Spleen (tissue), 11 donors: ENCODE data around the gene NEURL1. TPM values are rescaled to one million over a fixed set of nuclear protein-coding genes. Genes with fewer than 3 reads are reported as not detected.

ENCODE experiments used
- DNase-seq: peaks from one replicate; pipeline ENCODE4 v3.0.0-alpha.2; 2020
- H3K27ac ChIP-seq, 8 donors: fragments of 200-600 bp; sonication (generic) in 7 of 8; 1 replicate in 4 of 8; 2 replicates in 4 of 8; pipeline versions ENCODE4 v1.5.0 to v1.8.0; 2016 to 2021; ENCODE audit warnings: inconsistent platforms in 4 of 8, mild to moderate bottlenecking in 4 of 8, moderate library complexity in 1 of 8
- H3K27me3 ChIP-seq, 7 donors: fragments of 200-600 bp; sonication (generic) in 6 of 7; replicated peaks in 1 of 7; 1 replicate in 4 of 7; 2 replicates in 3 of 7; pipeline versions ENCODE4 v1.5.0 to v1.8.0; 2016 to 2021; ENCODE audit warnings: inconsistent platforms in 3 of 7, mild to moderate bottlenecking in 1 of 7
- H3K36me3 ChIP-seq, 6 donors: fragments of 200-600 bp; sonication (generic) in 5 of 6; 1 replicate in 4 of 6; 2 replicates in 2 of 6; pipeline versions ENCODE4 v1.5.0 to v1.8.0; 2016 to 2021; ENCODE audit warnings: inconsistent platforms in 2 of 6
- H3K4me1 ChIP-seq, 6 donors: fragments of 200-600 bp; sonication (generic) in 5 of 6; 1 replicate in 3 of 6; 2 replicates in 3 of 6; pipeline versions ENCODE4 v1.5.0 to v1.8.0; 2016 to 2021; ENCODE audit warnings: inconsistent platforms in 3 of 6
- H3K4me3 ChIP-seq, 8 donors: fragments of 200-600 bp; sonication (generic) in 7 of 8; 1 replicate in 4 of 8; 2 replicates in 4 of 8; pipeline versions ENCODE4 v1.5.0 to v1.8.0; 2016 to 2021; ENCODE audit warnings: inconsistent platforms in 4 of 8, mild to moderate bottlenecking in 4 of 8, moderate library complexity in 2 of 8
- H3K9me3 ChIP-seq, 8 donors: fragments of 200-600 bp; sonication (generic) in 7 of 8; 1 replicate in 4 of 8; 2 replicates in 4 of 8; pipeline versions ENCODE4 v1.5.0 to v1.8.0; 2016 to 2021; ENCODE audit warnings: inconsistent platforms in 4 of 8
- CTCF ChIP-seq, 11 experiments: fragments of 200-600 bp in 7 of 11; fragments of 450-650 bp in 4 of 11; sonication (generic) in 4 of 11; IDR thresholded peaks in 8 of 11; conservative IDR thresholded peaks in 3 of 11; 1 replicate in 7 of 11; 2 replicates in 4 of 11; pipeline versions ENCODE4 v1.4.0 to v1.8.0; 2016 to 2021; ENCODE audit warnings: antibody characterized with exemption in 11 of 11, inconsistent platforms in 4 of 11, mild to moderate bottlenecking in 1 of 11
- POLR2A ChIP-seq, 3 donors: fragments of 450-650 bp; IDR thresholded peaks; one replicate each; pipeline ENCODE4 v1.5.1; 2017; ENCODE audit warnings: antibody characterized with exemption in 3 of 3, mild to moderate bottlenecking in 1 of 3
- POLR2AphosphoS5 ChIP-seq, 3 donors: sonication (generic); formaldehyde crosslinking; IDR thresholded peaks; one replicate each; pipeline ENCODE4 v1.5.1; 2017; ENCODE audit warnings: antibody characterized with exemption in 3 of 3
- WGBS, 5 donors: extraction: QIAGEN DNeasy Blood & Tissue Kit in 3 of 5; methylation state at CpG; one replicate each; pipeline versions ENCODE4 v1.1.5 to v1.1.7; 2013 to 2018; 5-methylcytosine and 5-hydroxymethylcytosine counted together
- intact Hi-C: fragments of 100-400 bp; cut with DNase I; formaldehyde crosslinking; loops from one replicate; pipeline ENCODE4 v1.15.0; 2023; ENCODE audit warnings: low total_unique reads
- polyA plus RNA-seq, 3 donors: library from polyadenylated mRNA; stranded (reverse); fragments of 200-250 nt; gene quantifications; one replicate each; pipeline ENCODE4 v1.2.1, GENCODE V29; 2013
- total RNA-seq, 7 donors: library from RNA; depleted of rRNA in 3 of 7; stranded (reverse); fragments of >200 nt in 3 of 7; fragmentation: NEBNext Ultra II Directional in 4 of 7; extraction: Animal tissue kit (Norgen Biotek cat#: 25700) in 4 of 7; gene quantifications; one replicate each; pipeline versions ENCODE4 v1.1.0 to v1.2.1, GENCODE V29; 2016 to 2021
- donor health status: healthy with polysubstance abuse.
- donor health status: DM: no; HTN: no; CAD: no; lungs with moderate emphysema.
- donor health status: DM: no; HTN: no; CAD: no.
- donor health status: Bipolar disorder and iron deficiency.
- donor health status: healthy.
- donor health status: DM: no; HTN: no; CAD: no.
- donor health status: DM: yes; HTN: yes; CAD: no.

The NEURL1 gene
- total and polyA plus RNA-seq, 10 donors = 0.43 to 3.6 (median 2.3) TPM

DNA sequence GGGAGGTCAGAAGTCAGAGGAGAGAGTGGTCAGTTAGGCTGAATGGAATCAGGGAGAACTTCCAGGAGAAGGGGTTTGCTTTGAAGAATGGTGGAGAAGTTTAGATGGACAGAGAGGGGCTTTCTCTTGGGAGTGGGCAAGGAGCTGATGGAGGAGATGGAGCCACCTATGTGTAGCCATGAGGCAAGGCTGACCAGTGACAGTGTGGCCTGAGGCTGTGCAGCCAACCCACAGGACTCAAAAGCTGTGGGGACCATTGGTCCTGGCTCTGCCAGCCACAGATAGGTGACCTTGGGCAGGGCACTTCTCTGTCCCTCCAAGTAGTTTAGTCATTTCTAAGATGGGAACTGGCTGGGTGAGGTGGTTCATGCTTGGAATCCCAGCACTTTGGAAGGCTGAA is 18.7 kb downstream of the NEURL1 start:
- H3K36me3 ChIP-seq = no peaks in the 10 kb centered on the region
- peak; percentile 36 for DNase-seq
- H3K4me3 ChIP-seq = no peak overlapping the region
- peaks cover 0 to 11% (median 0%) of the 10 kb centered on the region in 7 donors for H3K27me3 ChIP-seq
- H3K9me3 ChIP-seq = no peaks in the 10 kb centered on the region
- no peak overlapping the region for H3K27ac ChIP-seq
- H3K4me1 ChIP-seq = peaks cover 3 to 14% (median 8%) of the 10 kb centered on the region in 6 donors
- TF ChIP-seq POLR2AphosphoS5 (IDR thresholded peaks at IDR 0.05) (no peak), CTCF (IDR thresholded peaks at IDR 0.05 in 8 of 11, conservative IDR thresholded peaks at IDR 0.05 in 3 of 11) (no peak), POLR2A (IDR thresholded peaks at IDR 0.05) (no peak)
- intact Hi-C loops = no loop called here

DNA sequence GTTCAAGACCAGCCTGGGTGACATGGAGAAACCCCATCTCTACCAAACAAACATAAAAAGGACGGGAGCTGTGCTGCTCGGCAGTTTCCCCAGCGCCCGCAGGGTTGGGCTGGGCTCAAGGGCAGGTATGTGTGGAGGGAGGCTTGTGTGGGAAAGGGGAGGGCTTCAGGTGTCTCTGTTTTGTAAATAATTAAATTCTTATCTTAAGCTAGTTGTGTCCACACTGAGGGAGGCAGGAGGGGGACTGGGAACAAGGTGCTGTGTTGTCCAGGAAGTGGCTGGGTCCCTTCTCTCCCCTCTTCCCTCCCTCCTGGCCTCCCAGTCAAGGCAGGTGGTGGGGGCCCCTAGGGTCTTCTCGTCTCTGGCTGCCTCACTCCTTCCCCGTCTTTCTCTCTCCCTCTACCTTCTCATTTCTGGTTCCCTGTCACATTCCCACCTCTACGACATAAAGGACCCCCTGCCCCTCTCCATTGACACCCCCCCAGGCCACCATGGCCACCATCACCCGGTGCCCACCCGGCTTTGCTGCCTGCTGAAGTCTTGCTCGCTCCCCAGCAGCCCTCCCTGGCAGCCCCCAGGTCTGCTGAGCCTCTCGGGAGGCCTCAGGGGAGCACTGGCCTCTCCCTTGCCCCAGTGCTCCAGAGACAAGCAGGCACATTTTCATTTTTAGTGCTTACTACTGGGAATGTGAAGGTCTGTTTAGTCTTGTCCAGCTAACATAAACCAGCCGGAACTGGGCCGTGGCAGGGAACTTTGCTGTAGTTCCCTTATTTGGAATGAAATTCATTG is 19.3 kb downstream of the NEURL1 start:
- 83 to 91% (median 91%) methylated on average over 13 of the region's 13 CpGs for WGBS, 5 donors
- no peak for DNase-seq
- Histone ChIP-seq H3K4me3 (no peak overlapping the region), H3K36me3 (no peaks in the 10 kb centered on the region), H3K9me3 (no peaks in the 10 kb centered on the region), H3K27ac (no peak overlapping the region), H3K27me3 (peaks cover 0 to 6% (median 0%) of the 10 kb centered on the region in 7 donors), H3K4me1 (peaks cover 3 to 14% (median 8%) of the 10 kb centered on the region in 6 donors)
- TF ChIP-seq POLR2AphosphoS5 (IDR thresholded peaks at IDR 0.05) = no peak
- TF ChIP-seq POLR2A (IDR thresholded peaks at IDR 0.05) = no peak
- TF ChIP-seq CTCF (IDR thresholded peaks at IDR 0.05 in 8 of 11, conservative IDR thresholded peaks at IDR 0.05 in 3 of 11) = no peak
- intact Hi-C loops = no loop called here

- Histone ChIP-seq H3K4me3 (no peak overlapping the region), H3K36me3 (no peaks in the 10 kb centered on the region), H3K9me3 (no peaks in the 10 kb centered on the region), H3K4me1 (peaks cover 3 to 14% (median 8%) of the 10 kb centered on the region in 6 donors), H3K27ac (no peak overlapping the region), H3K27me3 (peaks cover 0 to 2% (median 0%) of the 10 kb centered on the region in 7 donors)
- TF ChIP-seq CTCF (IDR thresholded peaks at IDR 0.05 in 8 of 11, conservative IDR thresholded peaks at IDR 0.05 in 3 of 11) = no peak
- no peak for TF ChIP-seq POLR2AphosphoS5 (IDR thresholded peaks at IDR 0.05)
- no peak for TF ChIP-seq POLR2A (IDR thresholded peaks at IDR 0.05)
- 87 to 96% (median 93%) methylated on average over 7 to 8 of the region's 8 CpGs for WGBS, 5 donors
- intact Hi-C loops = no loop called here
- DNase-seq = peak; percentile 49
Measured at GRCh38 chr10:103513380-103514060, 20.0 kb downstream of the NEURL1 start.

- 89 to 99% (median 98%) methylated on average over 5 of the region's 5 CpGs for WGBS, 5 donors
- DNase-seq = peak; percentile 20
- no peaks in the 10 kb centered on the region for H3K36me3 ChIP-seq
- no peak for TF ChIP-seq POLR2A (IDR thresholded peaks at IDR 0.05)
- TF ChIP-seq CTCF (IDR thresholded peaks at IDR 0.05 in 8 of 11, conservative IDR thresholded peaks at IDR 0.05 in 3 of 11) = no peak
- TF ChIP-seq POLR2AphosphoS5 (IDR thresholded peaks at IDR 0.05) = no peak
- H3K4me3 ChIP-seq = no peak overlapping the region
- intact Hi-C loops = no loop called here
- H3K9me3 ChIP-seq = no peaks in the 10 kb centered on the region
- peaks cover 3 to 14% (median 8%) of the 10 kb centered on the region in 6 donors for H3K4me1 ChIP-seq
- H3K27me3 ChIP-seq = no peaks in the 10 kb centered on the region
- H3K27ac ChIP-seq = peak overlapping the region in 1 of 8 donors; percentile 75
Measured at GRCh38 chr10:103514244-103514643, 20.7 kb downstream of the NEURL1 start.
